Neural crest cell (in vitro differentiated cells): ENCODE results near the gene RNPEPL1. TPM values are rescaled to one million over a fixed set of nuclear protein-coding genes. Genes with fewer than 3 reads are reported as not detected.
"Not testable (repeated sequence)": the region's sequence is repeated elsewhere in the genome, so short reads cannot be mapped to it uniquely, and the experiment has no call there.

Experiments
- DNase-seq: peaks from one replicate; pipeline ENCODE4 v3.0.0; 2021; ENCODE audit warnings: low read depth, mixed read lengths, low spot score
- H3K27ac Mint-ChIP-seq: one replicate; pipeline ENCODE4 v1.8.0; 2021; ENCODE audit warnings: mild to moderate bottlenecking, mixed read lengths; ENCODE audit not compliant: unreplicated experiment
- H3K27me3 Mint-ChIP-seq: 2 replicates; pipeline ENCODE4 v1.8.0; 2021; ENCODE audit warnings: low read depth, mild to moderate bottlenecking, mixed read lengths
- H3K36me3 Mint-ChIP-seq: 2 replicates; pipeline ENCODE4 v1.8.0; 2021; ENCODE audit warnings: low read depth, mild to moderate bottlenecking, mixed read lengths
- H3K4me1 Mint-ChIP-seq: 2 replicates; pipeline ENCODE4 v1.8.0; 2021; ENCODE audit warnings: mixed read lengths
- H3K4me3 Mint-ChIP-seq: one replicate; pipeline ENCODE4 v1.8.0; 2021; ENCODE audit warnings: mild to moderate bottlenecking, mixed read lengths
- H3K9me3 Mint-ChIP-seq: 2 replicates; pipeline ENCODE4 v1.8.0; 2021; ENCODE audit warnings: mixed read lengths
- total RNA-seq: library from RNA; stranded (reverse); gene quantifications from 2 replicates; pipeline ENCODE4 v1.2.1, GENCODE V29; 2021
- TF ChIP-seq, protein P1 (sequence below): fragments of 200-600 bp; sonication (generic); conservative IDR thresholded peaks from 2 replicates; pipeline ENCODE4 v1.5.0; 2021; ENCODE audit warnings: antibody characterized with exemption, mild to moderate bottlenecking

RNPEPL1 gene
- total RNA-seq, 1 donor from 2014 or later: 36.1 TPM

DNA sequence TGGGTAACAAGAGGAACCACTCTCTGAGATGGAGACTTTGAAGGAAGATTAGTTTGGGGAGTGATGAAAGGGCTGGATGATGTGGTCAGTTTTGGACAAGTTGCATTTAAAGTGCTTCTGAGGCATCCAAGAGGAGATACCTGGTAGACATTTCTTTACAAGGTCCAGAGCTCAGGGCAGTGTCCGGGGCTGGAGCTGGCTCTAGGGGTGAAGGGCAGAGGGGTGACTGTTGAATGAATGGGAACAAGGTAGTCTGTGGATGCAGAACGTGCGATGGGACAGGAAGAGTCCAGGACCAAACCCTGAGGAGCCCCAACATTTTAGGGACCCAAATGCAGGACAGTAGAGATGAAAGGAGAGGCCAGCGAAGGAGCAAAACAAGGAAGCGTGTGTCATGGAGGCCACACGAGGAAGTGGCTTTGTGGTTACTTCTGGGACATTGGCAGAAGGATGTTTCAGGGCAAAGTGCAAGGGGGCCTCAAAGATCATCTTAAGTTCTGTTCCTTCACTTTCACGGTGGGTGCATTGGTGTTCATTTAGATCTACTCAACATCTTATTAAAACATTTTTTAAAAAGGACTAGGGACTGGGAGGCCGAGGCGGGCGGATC lies 43.4 kb downstream of the RNPEPL1 start:
- H3K4me3 Mint-ChIP-seq: no peak overlapping the region
- no peaks in the 10 kb centered on the region for H3K4me1 Mint-ChIP-seq
- peaks cover 1% of the 10 kb centered on the region for H3K36me3 Mint-ChIP-seq
- H3K27me3 Mint-ChIP-seq: no peaks in the 10 kb centered on the region
- TF ChIP-seq, protein P1, sequence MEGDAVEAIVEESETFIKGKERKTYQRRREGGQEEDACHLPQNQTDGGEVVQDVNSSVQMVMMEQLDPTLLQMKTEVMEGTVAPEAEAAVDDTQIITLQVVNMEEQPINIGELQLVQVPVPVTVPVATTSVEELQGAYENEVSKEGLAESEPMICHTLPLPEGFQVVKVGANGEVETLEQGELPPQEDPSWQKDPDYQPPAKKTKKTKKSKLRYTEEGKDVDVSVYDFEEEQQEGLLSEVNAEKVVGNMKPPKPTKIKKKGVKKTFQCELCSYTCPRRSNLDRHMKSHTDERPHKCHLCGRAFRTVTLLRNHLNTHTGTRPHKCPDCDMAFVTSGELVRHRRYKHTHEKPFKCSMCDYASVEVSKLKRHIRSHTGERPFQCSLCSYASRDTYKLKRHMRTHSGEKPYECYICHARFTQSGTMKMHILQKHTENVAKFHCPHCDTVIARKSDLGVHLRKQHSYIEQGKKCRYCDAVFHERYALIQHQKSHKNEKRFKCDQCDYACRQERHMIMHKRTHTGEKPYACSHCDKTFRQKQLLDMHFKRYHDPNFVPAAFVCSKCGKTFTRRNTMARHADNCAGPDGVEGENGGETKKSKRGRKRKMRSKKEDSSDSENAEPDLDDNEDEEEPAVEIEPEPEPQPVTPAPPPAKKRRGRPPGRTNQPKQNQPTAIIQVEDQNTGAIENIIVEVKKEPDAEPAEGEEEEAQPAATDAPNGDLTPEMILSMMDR: no peak
- no peak overlapping the region for H3K27ac Mint-ChIP-seq
- H3K9me3 Mint-ChIP-seq: no peaks in the 10 kb centered on the region
- DNase-seq: no peak

DNA sequence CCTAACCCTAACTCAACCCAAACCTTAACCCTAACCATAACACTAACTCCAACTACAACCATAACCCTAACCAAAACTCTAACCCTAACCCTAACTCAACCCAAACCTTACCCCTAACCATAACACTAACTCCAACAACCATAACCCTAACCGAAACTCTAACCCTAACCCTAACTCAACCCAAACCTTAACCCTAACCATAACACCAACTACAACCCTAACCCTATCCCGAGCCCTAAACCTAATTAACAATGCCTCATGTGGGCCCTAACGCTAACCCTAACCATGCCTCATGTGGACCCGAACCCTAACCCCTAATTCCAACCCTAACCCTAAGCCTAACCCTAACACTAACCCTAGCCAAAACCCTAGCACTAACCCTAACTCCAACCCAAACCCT lies 45.5 kb downstream of the RNPEPL1 start:
- Mint-ChIP-seq H3K27ac (no peak overlapping the region), H3K4me1 (no peaks in the 10 kb centered on the region)

DNA sequence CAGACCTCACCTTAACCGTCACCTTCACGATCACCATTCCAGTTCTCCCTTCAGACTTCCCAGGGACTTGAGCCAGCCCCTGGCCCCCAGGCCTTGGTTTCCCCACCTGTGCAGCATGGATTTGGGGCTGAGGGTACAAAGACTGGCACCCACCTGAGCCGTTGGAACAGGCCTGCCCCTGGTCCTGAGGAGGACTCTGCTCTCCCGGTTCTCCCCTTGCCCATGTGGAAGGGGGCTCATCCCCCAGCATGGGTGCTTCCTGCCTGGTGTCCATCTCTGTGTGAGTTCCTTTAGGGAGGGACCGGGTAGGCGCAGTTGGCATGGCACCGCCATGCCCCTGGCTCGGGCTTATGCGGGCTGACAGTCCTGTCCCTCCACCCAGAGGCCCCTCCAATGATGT lies 46.1 kb downstream of the RNPEPL1 start:
- no peak for DNase-seq
- Mint-ChIP-seq H3K27me3 (no peaks in the 10 kb centered on the region), H3K4me1 (no peaks in the 10 kb centered on the region), H3K9me3 (peaks cover 7% of the 10 kb centered on the region), H3K27ac (no peak overlapping the region), H3K36me3 (peaks cover 14% of the 10 kb centered on the region), H3K4me3 (no peak overlapping the region)
- TF ChIP-seq, protein P1: no peak

More for the DNA sequence above, 45.5 kb downstream of the RNPEPL1 start:
- Mint-ChIP-seq H3K36me3 (peaks cover 11% of the 10 kb centered on the region), H3K9me3 (peaks cover 7% of the 10 kb centered on the region), H3K4me3 (no peak overlapping the region), H3K27me3 (no peaks in the 10 kb centered on the region)
- no peak for DNase-seq
- TF ChIP-seq, protein P1: no peak

DNA sequence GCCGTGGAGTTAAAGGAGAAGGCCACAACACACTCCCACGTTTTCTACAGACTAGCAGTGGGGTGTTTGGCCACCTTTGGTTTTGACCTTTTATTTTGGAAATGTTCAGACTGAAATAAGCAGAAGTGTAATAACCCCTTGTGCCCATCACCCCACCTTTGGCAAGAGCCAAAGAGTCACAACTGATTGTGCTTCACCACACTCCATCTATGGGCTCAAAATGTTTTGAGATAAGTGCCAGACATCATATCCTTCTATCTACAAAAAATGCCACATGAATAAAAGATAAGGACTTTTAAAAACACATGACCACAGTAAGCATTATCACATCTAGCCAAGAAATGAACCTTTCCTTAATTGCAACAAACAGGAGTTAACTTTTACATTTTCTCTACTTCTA lies 47.1 kb downstream of the RNPEPL1 start:
- H3K27me3 Mint-ChIP-seq: no peaks in the 10 kb centered on the region
- no peak for DNase-seq
- H3K9me3 Mint-ChIP-seq: peaks cover 7% of the 10 kb centered on the region
- H3K27ac Mint-ChIP-seq: no peak overlapping the region
- H3K4me1 Mint-ChIP-seq: no peaks in the 10 kb centered on the region
- TF ChIP-seq, protein P1: no peak
- H3K4me3 Mint-ChIP-seq: no peak overlapping the region
- H3K36me3 Mint-ChIP-seq: peaks cover 14% of the 10 kb centered on the region

DNA sequence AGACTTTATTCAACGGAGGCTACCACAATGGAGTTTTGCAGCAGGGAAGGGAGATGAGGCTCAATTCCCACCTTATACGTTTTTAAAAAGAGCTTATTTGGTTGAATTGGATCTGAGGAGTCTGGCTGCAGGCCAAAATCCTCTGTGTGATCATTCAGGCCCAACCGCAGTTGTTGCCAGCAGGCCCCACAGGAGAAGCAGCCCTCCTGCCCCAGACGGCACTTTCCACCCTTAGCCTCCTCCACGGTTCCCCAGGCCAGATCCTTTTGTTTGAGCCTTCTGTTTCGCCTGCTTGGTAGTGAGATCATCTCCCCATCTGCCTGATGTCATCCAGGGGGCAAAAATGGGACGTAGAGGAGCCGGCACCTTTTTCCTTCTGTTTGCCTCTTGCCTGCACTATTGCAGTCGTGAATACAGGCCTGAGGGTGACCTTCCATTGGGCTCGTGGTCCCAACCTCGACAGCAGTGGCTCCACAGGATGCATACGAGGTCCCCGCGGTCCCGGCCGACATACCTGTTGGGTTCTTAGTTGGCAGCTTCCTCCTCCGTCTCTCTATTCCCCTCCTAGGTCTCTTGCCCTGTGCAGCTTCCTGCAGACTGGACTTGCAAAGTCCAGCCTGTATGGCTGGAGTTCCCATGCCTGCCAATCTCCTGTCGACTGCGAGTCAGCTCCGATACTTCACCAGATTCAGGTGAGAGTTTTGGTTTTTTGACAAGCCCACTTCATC lies 47.7 kb downstream of the RNPEPL1 start:
- H3K27me3 Mint-ChIP-seq: no peaks in the 10 kb centered on the region
- peaks cover 14% of the 10 kb centered on the region for H3K36me3 Mint-ChIP-seq
- no peaks in the 10 kb centered on the region for H3K4me1 Mint-ChIP-seq
- H3K9me3 Mint-ChIP-seq: peaks cover 7% of the 10 kb centered on the region
- H3K4me3 Mint-ChIP-seq: no peak overlapping the region
- TF ChIP-seq, protein P1: no peak
- DNase-seq: no peak
- peak overlapping the region; percentile 57 for H3K27ac Mint-ChIP-seq

DNA sequence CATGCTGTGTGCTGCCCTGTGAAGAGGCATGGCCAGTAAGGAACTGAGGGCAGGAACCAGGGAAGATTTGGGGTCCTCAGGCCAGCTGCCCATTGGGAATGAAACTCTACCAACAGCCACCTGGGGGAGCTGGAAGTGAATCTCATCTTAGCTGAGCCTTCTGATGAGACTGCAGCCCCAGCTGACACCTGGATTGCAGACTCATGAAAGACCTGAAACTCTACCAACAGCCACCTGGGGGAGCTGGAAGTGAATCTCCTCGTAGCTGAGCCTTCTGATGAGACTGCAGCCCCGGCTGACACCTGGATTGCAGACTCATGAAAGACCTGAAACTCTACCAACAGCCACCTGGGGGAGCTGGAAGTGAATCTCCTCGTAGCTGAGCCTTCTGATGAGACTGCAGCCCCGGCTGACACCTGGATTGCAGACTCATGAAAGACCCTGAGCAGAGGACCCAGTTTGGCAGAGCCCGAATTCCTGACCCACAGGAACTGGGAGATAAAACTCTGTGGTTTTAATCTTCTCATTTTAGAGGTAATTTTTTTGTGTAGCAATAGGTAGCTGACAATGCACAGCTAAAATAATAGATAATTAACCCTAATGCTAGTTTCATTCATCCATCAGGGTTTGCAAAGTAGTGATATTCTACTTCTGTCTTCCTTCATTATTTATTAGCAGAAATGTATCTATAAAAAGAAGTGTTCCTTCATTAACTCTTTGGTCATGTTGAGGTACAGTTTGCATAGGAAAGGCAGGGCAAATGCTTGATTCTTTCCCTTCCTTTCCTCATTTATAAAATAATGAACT lies 48.8 kb downstream of the RNPEPL1 start:
- H3K27me3 Mint-ChIP-seq, H3K4me3 Mint-ChIP-seq, H3K9me3 Mint-ChIP-seq, H3K4me1 Mint-ChIP-seq, H3K27ac Mint-ChIP-seq, DNase-seq: not testable (repeated sequence)
- peaks cover 14% of the 10 kb centered on the region for H3K36me3 Mint-ChIP-seq
